Esophagus muscularis mucosa (tissue), 4 donors: ENCODE results near the gene TLK2. TPM values are rescaled to one million over a fixed set of nuclear protein-coding genes. Genes with fewer than 3 reads are reported as not detected.
"Not testable (repeated sequence)": the region's sequence is repeated elsewhere in the genome, so short reads cannot be mapped to it uniquely, and the experiment has no call there.

Experiments used
- DNase-seq: peaks from one replicate; pipeline ENCODE4 v3.0.0-alpha.2; 2017; ENCODE audit errors: extremely low spot score
- H3K27ac ChIP-seq, 4 donors: fragments of 200-600 bp; sonication (generic); replicated peaks in 1 of 4; 1 replicate in 3 of 4; 2 replicates in 1 of 4; pipeline ENCODE4 v1.5.1; 2016 to 2019; ENCODE audit warnings: mild to moderate bottlenecking in 1 of 4
- H3K27me3 ChIP-seq, 4 donors: fragments of 200-600 bp; sonication (generic); one replicate each; pipeline versions ENCODE4 v1.5.1 to v1.6.0; 2016 to 2019
- H3K36me3 ChIP-seq, 4 donors: fragments of 200-600 bp; sonication (generic); one replicate each; pipeline ENCODE4 v1.5.1; 2016 to 2019
- H3K4me1 ChIP-seq, 4 donors: fragments of 200-600 bp; sonication (generic); one replicate each; pipeline ENCODE4 v1.5.1; 2016 to 2019
- H3K4me3 ChIP-seq, 4 donors: fragments of 200-600 bp; sonication (generic); 1 replicate in 2 of 4; 2 replicates in 2 of 4; pipeline ENCODE4 v1.5.1; 2016 to 2019; ENCODE audit warnings: mild to moderate bottlenecking in 4 of 4, moderate library complexity in 1 of 4
- H3K9me3 ChIP-seq, 4 donors: fragments of 200-600 bp; sonication (generic); 1 replicate in 3 of 4; 2 replicates in 1 of 4; pipeline ENCODE4 v1.5.1; 2016 to 2019
- WGBS: methylation state at CpG from one replicate; pipeline ENCODE4 v1.1.5; 2018; 5-methylcytosine and 5-hydroxymethylcytosine counted together
- intact Hi-C: fragments of 100-400 bp; cut with DNase I; formaldehyde crosslinking; loops from one replicate; pipeline ENCODE4 v1.15.1; 2023
- total RNA-seq, 4 donors: library from RNA; depleted of rRNA; stranded (reverse); fragments of >200 nt; gene quantifications; one replicate each; pipeline versions ENCODE4 v1.1.0 to v1.2.1, GENCODE V29; 2016

Gene TLK2
- total RNA-seq, 4 donors from 2014 or later: 35.3 to 43.2 (median 38.3) TPM

DNA sequence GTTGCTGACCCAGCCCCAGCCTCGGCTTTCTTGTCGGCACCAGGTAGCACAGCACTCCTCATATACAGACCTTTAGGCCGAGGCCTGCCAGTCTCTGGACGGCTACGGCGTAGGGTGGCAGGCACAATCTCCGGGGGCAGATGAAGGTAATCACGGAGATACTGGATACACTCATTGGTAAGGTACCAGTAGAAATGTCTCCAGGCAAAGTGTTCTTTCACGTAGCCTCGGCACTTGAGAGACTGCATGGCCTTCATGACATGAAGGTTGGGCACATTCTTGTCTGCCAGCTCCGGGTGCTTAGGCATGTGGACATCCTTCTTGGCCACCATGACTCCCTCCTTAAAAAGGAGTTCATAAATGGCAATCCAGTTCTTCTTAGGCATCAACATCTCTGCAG, 37.8 kb downstream of the TLK2 start:
- H3K27ac ChIP-seq, DNase-seq, H3K4me1 ChIP-seq, intact Hi-C loops, H3K27me3 ChIP-seq, H3K4me3 ChIP-seq, H3K9me3 ChIP-seq, H3K36me3 ChIP-seq: not testable (repeated sequence)
- WGBS: 99% methylated on average over 11 of the region's 11 CpGs

DNA sequence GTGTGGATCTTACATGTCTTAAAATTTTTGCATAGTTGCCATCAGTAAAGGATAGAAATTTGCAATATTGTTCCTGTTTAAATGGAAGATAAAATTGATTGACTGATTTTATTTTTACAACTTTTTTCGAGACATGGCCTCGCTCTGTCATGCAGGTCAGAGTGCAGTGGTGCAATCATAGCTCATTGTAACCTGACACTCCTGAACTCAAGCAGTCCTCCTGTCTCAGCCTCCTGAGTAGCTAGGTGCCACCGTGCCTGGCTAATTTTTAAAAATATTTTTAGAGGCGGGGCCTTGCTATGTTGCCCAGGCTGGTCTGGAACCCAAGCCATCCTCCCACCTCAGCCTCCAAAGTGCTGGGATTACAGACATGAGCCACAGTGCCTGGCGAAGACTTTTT, 42.7 kb downstream of the TLK2 start:
- H3K9me3 ChIP-seq, H3K4me1 ChIP-seq, DNase-seq, intact Hi-C loops, H3K4me3 ChIP-seq, H3K27me3 ChIP-seq, H3K27ac ChIP-seq: not testable (repeated sequence)
- H3K36me3 ChIP-seq: peaks cover 3 to 39% (median 22%) of the 10 kb centered on the region in 4 donors
- WGBS: 96% methylated on average over 5 of the region's 5 CpGs

GRCh38 chr17:62524077-62524476, 45.5 kb downstream of the TLK2 start:
- H3K27ac ChIP-seq, intact Hi-C loops, H3K27me3 ChIP-seq, H3K9me3 ChIP-seq, H3K4me1 ChIP-seq, DNase-seq, H3K4me3 ChIP-seq: not testable (repeated sequence)
- WGBS: 87% methylated on average over 6 of the region's 6 CpGs
- peaks cover 9 to 60% (median 32%) of the 10 kb centered on the region in 4 donors for H3K36me3 ChIP-seq

DNA sequence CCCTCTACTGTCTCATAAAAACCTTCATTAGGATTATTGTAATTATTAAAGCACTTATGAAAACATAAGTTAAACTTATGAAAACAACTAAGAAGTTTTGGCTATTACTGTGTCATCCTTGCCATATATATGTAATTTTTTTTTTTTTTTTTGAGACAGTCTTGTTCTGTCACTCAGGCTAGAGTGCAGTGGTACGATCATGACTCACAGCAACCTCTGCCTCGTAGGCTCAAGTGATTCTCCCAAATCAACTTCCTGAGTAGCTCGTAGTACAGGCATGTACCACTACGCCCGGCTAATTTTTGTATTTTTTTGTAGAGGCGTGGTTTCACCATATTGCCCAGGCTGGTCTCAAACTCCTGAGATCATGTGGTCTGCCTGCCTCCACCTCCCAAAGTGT, 46.7 kb downstream of the TLK2 start:
- intact Hi-C loops, H3K9me3 ChIP-seq, H3K4me1 ChIP-seq, DNase-seq, H3K27ac ChIP-seq, H3K4me3 ChIP-seq, H3K27me3 ChIP-seq: not testable (repeated sequence)
- 92% methylated on average over 6 of the region's 6 CpGs for WGBS
- H3K36me3 ChIP-seq: peaks cover 15 to 73% (median 39%) of the 10 kb centered on the region in 4 donors

DNA sequence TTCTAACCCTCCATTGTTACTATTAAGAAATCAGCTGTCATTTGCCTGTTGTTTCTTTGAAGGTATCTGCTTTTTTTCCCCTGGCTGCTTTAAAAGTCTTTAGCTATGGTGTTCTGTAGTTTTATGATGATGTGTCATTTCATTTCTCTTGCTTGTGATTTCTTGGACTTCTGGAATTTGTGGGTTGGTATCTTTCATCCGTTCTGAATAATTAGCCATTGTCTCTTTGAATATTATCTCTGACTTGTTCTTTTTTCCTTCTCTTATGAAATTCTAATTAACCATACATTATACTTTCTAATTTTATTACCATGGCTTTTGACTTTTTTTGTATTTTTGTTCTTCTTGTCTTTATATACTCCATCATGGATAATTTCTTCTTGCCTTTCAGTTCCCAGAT, 52.3 kb downstream of the TLK2 start:
- 91% methylated on average over 1 of the region's 1 CpG for WGBS
- H3K4me1 ChIP-seq, H3K27me3 ChIP-seq, H3K9me3 ChIP-seq, DNase-seq, H3K4me3 ChIP-seq, intact Hi-C loops, H3K27ac ChIP-seq: not testable (repeated sequence)
- peaks cover 7 to 52% (median 25%) of the 10 kb centered on the region in 4 donors for H3K36me3 ChIP-seq

GRCh38 chr17:62536557-62536956, 57.9 kb downstream of the TLK2 start:
- intact Hi-C loops, H3K4me1 ChIP-seq, H3K27me3 ChIP-seq, H3K4me3 ChIP-seq, H3K9me3 ChIP-seq, H3K27ac ChIP-seq, DNase-seq: not testable (repeated sequence)
- WGBS: 95% methylated on average over 3 of the region's 4 CpGs
- peaks cover 0 to 32% (median 20%) of the 10 kb centered on the region in 4 donors for H3K36me3 ChIP-seq

DNA sequence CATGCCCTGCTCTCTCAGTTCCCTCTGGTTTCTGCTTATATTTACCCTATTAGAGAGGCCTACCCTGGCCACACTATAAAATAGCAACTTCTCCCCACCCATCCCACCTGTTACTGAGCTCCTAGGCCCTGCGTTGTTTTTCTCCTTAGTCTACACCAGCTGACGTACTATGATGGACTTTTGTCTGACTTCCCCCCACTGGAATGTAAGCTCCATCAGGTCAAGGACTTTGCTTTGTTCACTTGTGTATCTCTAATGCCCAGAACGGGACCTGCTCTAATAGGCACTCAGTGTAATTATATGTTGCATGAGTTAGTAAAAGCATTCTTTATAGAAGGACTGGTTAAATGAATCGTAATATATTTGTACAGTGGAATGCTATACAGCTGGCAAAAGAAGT, 62.4 kb downstream of the TLK2 start:
- peaks cover 0 to 29% (median 20%) of the 10 kb centered on the region in 4 donors for H3K36me3 ChIP-seq
- H3K4me1 ChIP-seq, H3K27ac ChIP-seq, H3K9me3 ChIP-seq, intact Hi-C loops, H3K27me3 ChIP-seq, H3K4me3 ChIP-seq, DNase-seq: not testable (repeated sequence)
- WGBS: 97% methylated on average over 4 of the region's 4 CpGs

DNA sequence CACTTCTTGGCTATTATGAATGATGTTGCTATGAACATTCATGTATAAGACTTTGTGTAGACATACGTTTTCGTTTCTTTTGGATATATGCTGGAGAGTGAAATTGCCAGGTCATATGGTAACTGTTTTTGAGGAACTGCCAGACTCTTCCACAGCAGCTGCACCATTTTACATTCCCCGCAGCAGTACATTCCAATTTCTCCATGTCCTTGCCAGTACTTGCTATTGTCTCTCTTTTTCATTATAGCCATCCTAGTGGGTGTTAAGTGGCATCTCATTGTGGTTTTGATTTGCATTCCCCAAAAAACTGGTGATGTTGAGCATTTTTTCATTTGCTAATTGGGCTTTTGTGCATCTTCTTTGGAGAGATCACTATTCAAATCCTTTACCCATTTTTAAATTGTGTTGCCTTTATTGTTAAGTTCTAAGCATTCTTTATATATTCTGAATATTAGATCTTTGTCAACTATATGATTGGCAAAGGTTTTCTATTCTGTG, 64.7 kb downstream of the TLK2 start:
- WGBS: 70% methylated on average over 3 of the region's 3 CpGs

GRCh38 chr17:62546066-62546465, 67.4 kb downstream of the TLK2 start:
- DNase-seq, H3K27ac ChIP-seq, H3K27me3 ChIP-seq, intact Hi-C loops, H3K9me3 ChIP-seq, H3K4me1 ChIP-seq, H3K4me3 ChIP-seq, H3K36me3 ChIP-seq: not testable (repeated sequence)
- WGBS: 79% methylated on average over 4 of the region's 5 CpGs

More for the DNA sequence above, 64.7 kb downstream of the TLK2 start:
- H3K27me3 ChIP-seq, H3K9me3 ChIP-seq, H3K4me3 ChIP-seq, DNase-seq, H3K27ac ChIP-seq, intact Hi-C loops, H3K4me1 ChIP-seq: not testable (repeated sequence)
- H3K36me3 ChIP-seq: peaks cover 0 to 15% (median 5%) of the 10 kb centered on the region in 4 donors
